K562 (cell line): ENCODE data around the gene NAV2. TPM values are rescaled to one million over a fixed set of nuclear protein-coding genes. Genes with fewer than 3 reads are reported as not detected.

ENCODE experiments used
- ATAC-seq: fragments of 200-7000 bp; cut with Tn5 transposase; 3 replicates; pipeline ENCODE4 v1.9.1; 2020; ENCODE audit warnings: moderate library complexity
- BruUV-seq: library from RNA; stranded (reverse); fragments of 400-500 nt; replicated peaks from 2 replicates; lab custom pipeline; 2021; lab: Mats Ljungman, UMichigan
- CTCF ChIA-PET: fragments of 300-600 bp; formaldehyde crosslinking; extraction: SDS; loops from one replicate; lab custom pipeline; 2021; ENCODE audit warnings: low intra/inter-chr PET ratio; lab: Yijun Ruan, JAX
- POLR2A ChIA-PET: fragments of 300-600, 350-650 bp; sonication (Branson Sonifier 250); formaldehyde crosslinking; extraction: SDS; loops from one replicate; lab custom pipeline; 2021; ENCODE audit warnings: antibody characterized with exemption, inconsistent platforms; lab: Yijun Ruan, JAX
- DNase-seq, 4 experiments: peaks; one replicate each; pipeline versions ENCODE4 v3.0.0 to v3.0.0-alpha.2; 2011 to 2018; ENCODE audit warnings: low spot score in 3 of 4, mixed read lengths in 3 of 4; ENCODE audit errors: extremely low read depth in 1 of 4
- FAIRE-seq: peaks from 2 replicates; lab custom pipeline; 2011; peaks lifted over from hg19 to GRCh38; lab: Jason Lieb, UNC
- H2AFZ ChIP-seq: 2 replicates; pipeline ENCODE4 v1.6.0; 2011; ENCODE audit warnings: low read depth, low read length, control low read depth, inconsistent platforms
- H3K27ac ChIP-seq: fragments of 200-600 bp; 3 replicates; pipeline ENCODE4 v1.8.0; 2011; ENCODE audit warnings: low read depth, mild to moderate bottlenecking, control low read depth, inconsistent platforms, low read length, moderate library complexity, mixed read lengths; ENCODE audit errors: extremely low read depth
- H3K27me3 ChIP-seq, 2 experiments: fragments of 300-600 bp in 1 of 2; 2 replicates in 1 of 2; 3 replicates in 1 of 2; pipeline versions ENCODE4 v1.6.0 to v1.8.0; 2011; ENCODE audit warnings: inconsistent platforms in 2 of 2, low read length in 2 of 2, mild to moderate bottlenecking in 1 of 2, mixed read lengths in 1 of 2, moderate library complexity in 1 of 2; ENCODE audit not compliant: control insufficient read depth in 2 of 2, insufficient read depth in 2 of 2
- H3K36me3 ChIP-seq: fragments of 300-600 bp; 3 replicates; pipeline ENCODE4 v1.8.0; 2011; ENCODE audit warnings: mild to moderate bottlenecking, low read length, inconsistent platforms; ENCODE audit not compliant: control insufficient read depth, insufficient read depth
- H3K4me1 ChIP-seq, 2 experiments: fragments of 200-600 bp in 1 of 2; replicated peaks in 1 of 2; 2 replicates in 1 of 2; 3 replicates in 1 of 2; pipeline versions ENCODE4 v1.5.1 to v1.8.0; 2011; ENCODE audit warnings: inconsistent platforms in 2 of 2, low read length in 2 of 2, mild to moderate bottlenecking in 1 of 2, mixed read lengths in 1 of 2, moderate library complexity in 1 of 2; ENCODE audit not compliant: control insufficient read depth in 2 of 2, insufficient read depth in 2 of 2
- H3K4me2 ChIP-seq: 2 replicates; pipeline ENCODE4 v1.6.1; 2011; ENCODE audit warnings: low read length, control low read depth, inconsistent platforms, mixed read lengths; ENCODE audit not compliant: insufficient read depth
- H3K4me3 ChIP-seq: fragments of 200-600 bp; sonication (generic), shearing (Covaris generic); 2 replicates; pipeline ENCODE4 v1.5.1; 2016; ENCODE audit warnings: control low read depth, inconsistent platforms
- H3K79me2 ChIP-seq: fragments of 200-600 bp; 3 replicates; pipeline ENCODE4 v1.8.0; 2011; ENCODE audit warnings: low read length, inconsistent platforms; ENCODE audit not compliant: control insufficient read depth, insufficient read depth
- H3K9ac ChIP-seq, 2 experiments: 2 replicates each; pipeline versions ENCODE4 v1.6.0 to v1.6.1; 2011; ENCODE audit warnings: low read depth in 2 of 2, low read length in 2 of 2, control low read depth in 1 of 2, inconsistent platforms in 1 of 2, mild to moderate bottlenecking in 1 of 2, mixed read lengths in 1 of 2; ENCODE audit not compliant: insufficient read depth in 1 of 2
- H3K9me1 ChIP-seq: one replicate; pipeline ENCODE4 v1.6.0; 2011; ENCODE audit warnings: inconsistent platforms, mild to moderate bottlenecking, low read length, moderate library complexity; ENCODE audit not compliant: control insufficient read depth, insufficient read depth
- H3K9me3 ChIP-seq: replicated peaks from 2 replicates; pipeline ENCODE4 v1.5.1; 2011; ENCODE audit warnings: low read depth, low read length, inconsistent platforms; ENCODE audit not compliant: control insufficient read depth, insufficient read depth
- H4K20me1 ChIP-seq: replicated peaks from 2 replicates; pipeline ENCODE4 v1.6.1; 2011; ENCODE audit warnings: low read length, inconsistent platforms, mixed read lengths; ENCODE audit not compliant: control insufficient read depth, insufficient read depth
- CBX5 ChIP-seq: IDR thresholded peaks from 2 replicates; pipeline ENCODE4 v1.6.1; 2014; ENCODE audit warnings: low read depth, borderline replicate concordance
- HNRNPUL1 ChIP-seq: fragments of 200-400 bp; formaldehyde crosslinking; IDR thresholded peaks from 2 replicates; pipeline ENCODE4 v1.6.1; 2017; ENCODE audit warnings: low read length
- NEUROD1 ChIP-seq: fragments of 150-350 bp; IDR thresholded peaks from 2 replicates; pipeline ENCODE4 v1.6.1; 2014; ENCODE audit warnings: borderline replicate concordance, low read length, low read depth; ENCODE audit not compliant: partially characterized antibody
- RBM34 ChIP-seq: fragments of 200-400 bp; formaldehyde crosslinking; IDR thresholded peaks from 2 replicates; pipeline ENCODE4 v1.6.1; 2018; ENCODE audit warnings: low read length, borderline replicate concordance; ENCODE audit not compliant: insufficient read depth
- TAF9B ChIP-seq: fragments of 450-650 bp; IDR thresholded peaks from 2 replicates; pipeline ENCODE4 v1.6.1; 2018; ENCODE audit warnings: mild to moderate bottlenecking; ENCODE audit not compliant: partially characterized antibody
- XRCC3 ChIP-seq: fragments of 450-650 bp; IDR thresholded peaks from 2 replicates; pipeline ENCODE4 v1.6.1; 2017; ENCODE audit warnings: mild to moderate bottlenecking, moderate library complexity
- ZBED1 ChIP-seq: IDR thresholded peaks from 2 replicates; pipeline ENCODE4 v1.6.1; 2014
- ZBTB7A ChIP-seq: IDR thresholded peaks from 2 replicates; pipeline ENCODE4 v1.6.1; 2011; ENCODE audit warnings: low read depth, mild to moderate bottlenecking, low read length, moderate library complexity, borderline replicate concordance; ENCODE audit not compliant: control insufficient read depth
- ZNF133 ChIP-seq: fragments of 250-450 bp; sonication (Bioruptor Pico); IDR thresholded peaks from 2 replicates; pipeline ENCODE4 v1.4.0; 2020; ENCODE audit warnings: mild to moderate bottlenecking
- ZNF3 ChIP-seq: fragments of 250-450 bp; sonication (Bioruptor Pico); IDR thresholded peaks from 2 replicates; pipeline ENCODE4 v1.5.0; 2021; ENCODE audit warnings: mild to moderate bottlenecking, moderate library complexity
- ZNF445 ChIP-seq: fragments of 250-450 bp; sonication (Bioruptor Pico); IDR thresholded peaks from 2 replicates; pipeline ENCODE4 v1.4.0; 2020; ENCODE audit warnings: low read depth, mild to moderate bottlenecking, moderate library complexity
- WGBS: fragments of 100-300 bp; shearing (Covaris generic); methylation state at CpG from one replicate; pipeline ENCODE4 v1.1.6; 2016; ENCODE audit warnings: low coverage, mixed read lengths; ENCODE audit not compliant: insufficient coverage; ENCODE audit errors: missing lambda C conversion rate; 5-methylcytosine and 5-hydroxymethylcytosine counted together
- in situ Hi-C: fragments of 300-500 bp; cut with MboI; formaldehyde crosslinking; loops from 4 replicates; pipeline ENCODE4 v1.15.0; 2018; ENCODE audit warnings: inconsistent platforms, mixed read lengths
- intact Hi-C: fragments of 100-400 bp; cut with micrococcal nuclease; formaldehyde crosslinking; loops from 2 replicates; pipeline ENCODE4 v1.14.2; 2022
- polyA plus RNA-seq, 8 experiments: library from polyadenylated mRNA; depleted of rRNA in 4 of 8; stranded (reverse) in 5 of 8; unstranded in 3 of 8; fragments of >200 nt; fragmentation: Nextera tagmentation in 2 of 8; fragmentation: Illumina TruSeq in 1 of 8; extraction: Ambion mirVana in 2 of 8; extraction: Trizol in 1 of 8; gene quantifications; 2 replicates each; pipeline versions ENCODE4 v1.2.1 to v1.2.3, GENCODE V29; 2011 to 2014; ENCODE audit warnings: inconsistent platforms in 1 of 8, missing spikeins in 1 of 8
- total RNA-seq, 7 experiments: library from RNA; depleted of rRNA in 6 of 7; stranded (reverse); fragments of >200 nt in 6 of 7; fragmentation: Illumina TruSeq in 2 of 7; extraction: Trizol in 2 of 7; gene quantifications; 2 replicates each; pipeline versions ENCODE4 v1.2.1 to v1.2.3, GENCODE V29; 2011 to 2021; ENCODE audit warnings: low replicate concordance in 1 of 7
- TF ChIP-seq, protein P1 (sequence below): fragments of 250-450 bp; sonication (Bioruptor Pico); IDR thresholded peaks from 2 replicates; pipeline ENCODE4 v1.4.0; 2020; ENCODE audit warnings: mild to moderate bottlenecking
- TF ChIP-seq, protein P2 (sequence below): fragments of 200-800 bp; sonication (Bioruptor generic); IDR thresholded peaks from 2 replicates; pipeline ENCODE4 v1.6.1; 2017; ENCODE audit warnings: missing genetic modification characterization, missing compliant biosample characterization

Gene NAV2
- total and polyA plus RNA-seq, 9 of the 15 experiments (the other 6 are each of a cell fraction or from before 2014, with no cell fraction given): 0.03 to 0.35 (median 0.05) TPM

DNA sequence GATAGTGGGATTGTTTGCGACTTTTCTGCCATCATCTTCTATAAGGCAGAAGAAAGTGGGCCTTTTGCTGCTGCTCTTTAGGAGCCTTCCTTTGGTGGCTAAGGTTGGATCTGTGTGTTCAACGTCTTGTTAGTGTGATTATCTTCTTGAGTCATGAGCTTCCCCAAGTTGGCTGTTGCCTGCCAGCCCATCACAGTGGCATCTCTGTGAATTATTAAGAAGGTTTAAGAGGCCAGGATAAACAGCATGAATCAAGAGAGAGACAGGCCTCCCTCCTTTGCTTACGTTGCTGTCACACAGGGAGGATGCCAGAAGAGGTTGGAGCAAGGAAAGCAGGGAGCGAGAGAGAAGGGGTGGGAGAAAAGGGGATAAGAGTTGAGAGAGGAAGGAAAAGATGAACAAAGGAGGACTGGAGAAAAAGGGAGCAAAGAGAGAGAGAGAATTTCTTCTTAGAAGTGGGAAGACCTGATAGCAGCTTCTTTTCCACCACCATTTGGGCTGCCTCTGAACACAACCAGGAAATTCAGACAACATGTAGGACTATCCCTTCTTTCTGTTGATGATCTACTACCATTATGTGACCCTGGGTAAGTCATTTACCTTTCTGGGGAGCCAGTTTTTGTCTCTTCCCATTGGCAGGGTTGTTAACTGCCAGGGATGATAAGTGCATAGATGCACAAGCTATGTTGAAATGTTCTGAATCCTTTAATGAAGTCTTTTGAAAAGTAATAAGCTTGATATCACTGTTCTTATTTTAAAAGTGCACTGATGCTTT is 126.5 kb downstream of the NAV2 start:
- H3K9ac ChIP-seq: no peak overlapping the region
- in situ Hi-C loops: no loop called here
- H3K27ac ChIP-seq: no peak overlapping the region
- WGBS: 0% methylated on average over 4 of the region's 4 CpGs
- H3K9me1 ChIP-seq: no peaks in the 10 kb centered on the region
- no peak for ATAC-seq
- H3K4me2 ChIP-seq: no peak overlapping the region
- H3K79me2 ChIP-seq: no peaks in the 10 kb centered on the region
- H4K20me1 ChIP-seq: no peaks in the 10 kb centered on the region
- CTCF ChIA-PET: no interaction called here
- H3K36me3 ChIP-seq: no peaks in the 10 kb centered on the region
- POLR2A ChIA-PET: interaction anchor here (0.6 kb wide), 1 partner anchor 505 kb away, joined by 3 read pairs; no protein-coding TSS in a partner anchor
- no peaks in the 10 kb centered on the region for H3K9me3 ChIP-seq
- TF ChIP-seq CBX5 (no peak), ZNF133 (CRISPR knock-in tag) (no peak)
- intact Hi-C loops: no loop called here
- H3K4me1 ChIP-seq: no peaks in the 10 kb centered on the region
- H2AFZ ChIP-seq: no peak overlapping the region
- no peak overlapping the region for H3K4me3 ChIP-seq
- peaks cover 5 to 11% of the 10 kb centered on the region in 2 experiments; a peak in 3 of 5 replicates for H3K27me3 ChIP-seq
- FAIRE-seq: no peak
- DNase-seq: no peak
- BruUV-seq: no TSS peak

DNA sequence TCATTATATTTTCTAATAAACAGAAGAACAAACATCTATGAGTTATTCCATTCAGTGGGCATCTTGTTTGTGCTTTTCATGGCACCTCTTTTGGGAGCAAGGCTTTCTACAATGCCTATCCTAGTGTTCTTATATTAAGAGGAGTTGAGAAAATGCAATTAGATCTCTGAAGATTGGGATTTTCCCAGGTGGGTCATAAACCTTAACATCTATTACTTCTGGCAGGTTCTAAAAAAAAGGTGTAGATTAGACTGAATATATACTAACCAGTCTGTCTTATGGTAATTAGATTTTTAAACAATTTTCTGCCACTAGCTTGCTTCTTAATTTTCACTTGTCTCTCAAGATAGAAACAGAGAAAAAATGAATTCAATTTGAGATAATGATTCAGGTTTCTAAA is 128.3 kb downstream of the NAV2 start:
- Histone ChIP-seq H3K27ac (no peak overlapping the region), H3K9me3 (no peaks in the 10 kb centered on the region), H3K4me2 (no peak overlapping the region), H3K36me3 (no peaks in the 10 kb centered on the region), H3K9me1 (no peaks in the 10 kb centered on the region), H3K4me3 (no peak overlapping the region), H3K79me2 (no peaks in the 10 kb centered on the region), H3K4me1 (no peaks in the 10 kb centered on the region), H3K9ac (no peak overlapping the region), H4K20me1 (no peaks in the 10 kb centered on the region), H3K27me3 (peaks cover 5 to 7% of the 10 kb centered on the region in 2 experiments; a peak in 3 of 5 replicates), H2AFZ (no peak overlapping the region)
- no peak for ATAC-seq
- in situ Hi-C loops: no loop called here
- DNase-seq: no peak
- CTCF ChIA-PET: no interaction called here
- FAIRE-seq: no peak
- no TSS peak for BruUV-seq
- POLR2A ChIA-PET: interaction anchor here (0.8 to 1.4 kb wide), 2 partner anchors 11 to 16 kb away, joined by 3 read pairs; no protein-coding TSS in a partner anchor
- intact Hi-C loops: no loop called here
- TF ChIP-seq TAF9B: no peak
- TF ChIP-seq NEUROD1: no peak
- no peak for TF ChIP-seq RBM34
- no peak for TF ChIP-seq XRCC3
- no peak for TF ChIP-seq ZNF445 (CRISPR knock-in tag)
- TF ChIP-seq ZBED1: no peak
- no peak for TF ChIP-seq HNRNPUL1
- TF ChIP-seq, protein P1, sequence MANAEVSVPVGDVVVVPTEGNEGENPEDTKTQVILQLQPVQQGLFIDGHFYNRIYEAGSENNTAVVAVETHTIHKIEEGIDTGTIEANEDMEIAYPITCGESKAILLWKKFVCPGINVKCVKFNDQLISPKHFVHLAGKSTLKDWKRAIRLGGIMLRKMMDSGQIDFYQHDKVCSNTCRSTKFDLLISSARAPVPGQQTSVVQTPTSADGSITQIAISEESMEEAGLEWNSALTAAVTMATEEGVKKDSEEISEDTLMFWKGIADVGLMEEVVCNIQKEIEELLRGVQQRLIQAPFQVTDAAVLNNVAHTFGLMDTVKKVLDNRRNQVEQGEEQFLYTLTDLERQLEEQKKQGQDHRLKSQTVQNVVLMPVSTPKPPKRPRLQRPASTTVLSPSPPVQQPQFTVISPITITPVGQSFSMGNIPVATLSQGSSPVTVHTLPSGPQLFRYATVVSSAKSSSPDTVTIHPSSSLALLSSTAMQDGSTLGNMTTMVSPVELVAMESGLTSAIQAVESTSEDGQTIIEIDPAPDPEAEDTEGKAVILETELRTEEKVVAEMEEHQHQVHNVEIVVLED (CRISPR knock-in tag): no peak
- TF ChIP-seq, protein P2, sequence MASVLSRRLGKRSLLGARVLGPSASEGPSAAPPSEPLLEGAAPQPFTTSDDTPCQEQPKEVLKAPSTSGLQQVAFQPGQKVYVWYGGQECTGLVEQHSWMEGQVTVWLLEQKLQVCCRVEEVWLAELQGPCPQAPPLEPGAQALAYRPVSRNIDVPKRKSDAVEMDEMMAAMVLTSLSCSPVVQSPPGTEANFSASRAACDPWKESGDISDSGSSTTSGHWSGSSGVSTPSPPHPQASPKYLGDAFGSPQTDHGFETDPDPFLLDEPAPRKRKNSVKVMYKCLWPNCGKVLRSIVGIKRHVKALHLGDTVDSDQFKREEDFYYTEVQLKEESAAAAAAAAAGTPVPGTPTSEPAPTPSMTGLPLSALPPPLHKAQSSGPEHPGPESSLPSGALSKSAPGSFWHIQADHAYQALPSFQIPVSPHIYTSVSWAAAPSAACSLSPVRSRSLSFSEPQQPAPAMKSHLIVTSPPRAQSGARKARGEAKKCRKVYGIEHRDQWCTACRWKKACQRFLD: no peak
- TF ChIP-seq ZBTB7A: no peak
- no peak for TF ChIP-seq ZNF3
